SK-N-SH (cell line): ENCODE measurements around the gene ARHGAP45. TPM values are rescaled to one million over a fixed set of nuclear protein-coding genes. Genes with fewer than 3 reads are reported as not detected.
A peak's percentile ranks its signal among the peaks of the same experiment; 100 is the strongest.

Experiments used
- CTCF ChIA-PET: fragments of 300-600, 350-600 bp; formaldehyde crosslinking; extraction: SDS; loops from one replicate; lab custom pipeline; 2021; lab: Yijun Ruan, JAX
- POLR2A ChIA-PET: fragments of 350-600 bp; sonication (Branson Sonifier 250); formaldehyde crosslinking; extraction: SDS; loops from one replicate; lab custom pipeline; 2020; ENCODE audit warnings: antibody characterized with exemption, inconsistent platforms; lab: Yijun Ruan, JAX
- DNase-seq: peaks from one replicate; pipeline ENCODE4 v3.0.0; 2012
- H2AFZ ChIP-seq: fragments of 200-600 bp; sonication (generic); 2 replicates; pipeline ENCODE4 v1.8.1; 2016; ENCODE audit warnings: antibody characterized with exemption, mild to moderate bottlenecking, low read depth
- H3F3A ChIP-seq: fragments of 200-600 bp; sonication (generic); replicated peaks from 2 replicates; pipeline ENCODE3; 2016; ENCODE audit warnings: antibody characterized with exemption, mild to moderate bottlenecking; ENCODE audit not compliant: insufficient read depth
- H3K27ac ChIP-seq, 2 experiments: fragments of 200-500 bp in 1 of 2; fragments of 200-600 bp in 1 of 2; sonication (Bioruptor generic) in 1 of 2; sonication (generic), shearing (Covaris generic) in 1 of 2; 2 replicates each; pipeline versions ENCODE4 v1.5.1 to v1.6.1; 2014 to 2016; ENCODE audit warnings: low read depth in 2 of 2, inconsistent platforms in 1 of 2, low read length in 1 of 2, mild to moderate bottlenecking in 1 of 2, mixed read lengths in 1 of 2
- H3K27me3 ChIP-seq: fragments of 200-600 bp; sonication (generic), shearing (Covaris generic); 2 replicates; pipeline ENCODE4 v1.6.1; 2016; ENCODE audit warnings: mixed run types; ENCODE audit not compliant: insufficient read depth
- H3K36me3 ChIP-seq, 2 experiments: fragments of 200-500 bp in 1 of 2; fragments of 200-600 bp in 1 of 2; sonication (Bioruptor generic) in 1 of 2; sonication (generic) in 1 of 2; replicated peaks in 1 of 2; 2 replicates each; pipeline versions ENCODE3 to v1.5.1; 2014 to 2016; ENCODE audit warnings: low read length in 1 of 2, mild to moderate bottlenecking in 1 of 2; ENCODE audit not compliant: insufficient read depth in 2 of 2, control insufficient read depth in 1 of 2
- H3K4me1 ChIP-seq, 2 experiments: fragments of 200-500 bp in 1 of 2; fragments of 200-600 bp in 1 of 2; sonication (Bioruptor generic) in 1 of 2; sonication (generic), shearing (Covaris generic) in 1 of 2; 2 replicates each; pipeline versions ENCODE4 v1.5.1 to v1.6.1; 2014 to 2016; ENCODE audit warnings: low read depth in 1 of 2, low read length in 1 of 2, mixed run types in 1 of 2; ENCODE audit not compliant: insufficient read depth in 2 of 2, control insufficient read depth in 1 of 2
- H3K4me2 ChIP-seq: fragments of 200-600 bp; sonication (generic), shearing (Covaris generic); 2 replicates; pipeline ENCODE4 v1.6.1; 2017; ENCODE audit warnings: mixed run types
- H3K4me3 ChIP-seq, 2 experiments: fragments of 200-500 bp in 1 of 2; fragments of 200-600 bp in 1 of 2; sonication (Bioruptor generic) in 1 of 2; sonication (generic), shearing (Covaris generic) in 1 of 2; 2 replicates each; pipeline versions ENCODE4 v1.5.1 to v1.8.1; 2014 to 2016; ENCODE audit warnings: low read depth in 2 of 2, inconsistent platforms in 1 of 2, low read length in 1 of 2, mild to moderate bottlenecking in 1 of 2, mixed read lengths in 1 of 2, moderate library complexity in 1 of 2
- H3K79me2 ChIP-seq: fragments of 200-600 bp; sonication (generic); 2 replicates; pipeline ENCODE4 v1.8.1; 2017; ENCODE audit warnings: mild to moderate bottlenecking; ENCODE audit not compliant: insufficient read depth
- H3K9ac ChIP-seq: fragments of 200-600 bp; sonication (generic); 2 replicates; pipeline ENCODE4 v1.6.1; 2017; ENCODE audit warnings: mixed run types
- H3K9me2 ChIP-seq: fragments of 200-600 bp; sonication (generic); 2 replicates; pipeline ENCODE4 v1.6.1; 2017; ENCODE audit warnings: mixed run types
- H3K9me3 ChIP-seq: fragments of 200-600 bp; sonication (generic); 2 replicates; pipeline ENCODE4 v1.6.1; 2017; ENCODE audit warnings: mixed run types, mild to moderate bottlenecking, moderate library complexity
- H4K20me1 ChIP-seq: fragments of 200-600 bp; sonication (generic); 2 replicates; pipeline ENCODE4 v1.6.1; 2017; ENCODE audit warnings: mild to moderate bottlenecking, mixed run types; ENCODE audit not compliant: insufficient read depth
- ELF1 ChIP-seq: IDR thresholded peaks from 2 replicates; pipeline ENCODE4 v1.4.0; 2012
- FOXJ3 ChIP-seq: sonication (generic); formaldehyde crosslinking; IDR thresholded peaks from 2 replicates; pipeline ENCODE4 v1.5.1; 2020; ENCODE audit warnings: mild to moderate bottlenecking, missing genetic modification reagents
- GABPA ChIP-seq: IDR thresholded peaks from 2 replicates; pipeline ENCODE4 v1.4.0; 2012; ENCODE audit warnings: low read depth, mild to moderate bottlenecking
- GATA2 ChIP-seq: sonication (generic); formaldehyde crosslinking; IDR thresholded peaks from 2 replicates; pipeline ENCODE4 v1.5.0; 2020; ENCODE audit warnings: mild to moderate bottlenecking, missing genetic modification reagents
- MXI1 ChIP-seq: IDR thresholded peaks from 2 replicates; pipeline ENCODE4 v1.6.1; 2012; ENCODE audit warnings: mild to moderate bottlenecking, low read depth, low read length, improper control_type of control experiment
- POLR2AphosphoS5 ChIP-seq: IDR thresholded peaks from 2 replicates; pipeline ENCODE4 v1.6.1; 2012; ENCODE audit warnings: low read depth, low read length
- RAD21 ChIP-seq: IDR thresholded peaks from 2 replicates; pipeline ENCODE4 v1.6.1; 2012; ENCODE audit warnings: mild to moderate bottlenecking, low read length
- RCOR1 ChIP-seq: fragments of 150-350 bp; IDR thresholded peaks from 2 replicates; pipeline ENCODE4 v1.6.1; 2017; ENCODE audit warnings: antibody characterized with exemption, low read length
- RFX5 ChIP-seq: IDR thresholded peaks from 2 replicates; pipeline ENCODE4 v1.6.1; 2012; ENCODE audit warnings: mild to moderate bottlenecking, improper control_type of control experiment, low read length
- SMC3 ChIP-seq: IDR thresholded peaks from 2 replicates; pipeline ENCODE4 v1.6.1; 2012; ENCODE audit warnings: low read depth, low read length, improper control_type of control experiment
- TCF12 ChIP-seq: IDR thresholded peaks from 2 replicates; pipeline ENCODE4 v1.4.0; 2012
- TEAD4 ChIP-seq: IDR thresholded peaks from 2 replicates; pipeline ENCODE4 v1.4.0; 2012; ENCODE audit warnings: mild to moderate bottlenecking, borderline replicate concordance; ENCODE audit not compliant: insufficient read depth
- WGBS: methylation state at CpG from one replicate; pipeline ENCODE4 v1.1.6; 2017; ENCODE audit warnings: low lambda C conversion rate; 5-methylcytosine and 5-hydroxymethylcytosine counted together
- polyA plus RNA-seq, 3 experiments: library from polyadenylated mRNA; depleted of rRNA; stranded (reverse); fragments of >200 nt; gene quantifications; 2 replicates each; pipeline ENCODE4 v1.2.3, GENCODE V29; 2012
- TF ChIP-seq, protein P1 (sequence below): IDR thresholded peaks from 2 replicates; pipeline ENCODE4 v1.4.0; 2012; ENCODE audit warnings: low read depth, borderline replicate concordance
- TF ChIP-seq, protein P2 (sequence below): fragments of 200-600 bp; sonication (generic); IDR thresholded peaks from 2 replicates; pipeline ENCODE4 v1.6.1; 2017; ENCODE audit warnings: antibody characterized with exemption, mild to moderate bottlenecking, moderate library complexity
- TF ChIP-seq, protein P3 (sequence below): IDR thresholded peaks from 2 replicates; pipeline ENCODE4 v1.4.0; 2012; ENCODE audit warnings: low read depth
- TF ChIP-seq, protein P4 (sequence below): IDR thresholded peaks from 2 replicates; pipeline ENCODE4; 2012
- TF ChIP-seq, protein P5 (sequence below): IDR thresholded peaks from 2 replicates; pipeline ENCODE4 v1.4.0; 2012; ENCODE audit warnings: low read depth, borderline replicate concordance

The ARHGAP45 gene
- polyA plus RNA-seq, 1 of the 3 experiments (the other 2 are of a cell fraction), result 4.2 TPM

DNA sequence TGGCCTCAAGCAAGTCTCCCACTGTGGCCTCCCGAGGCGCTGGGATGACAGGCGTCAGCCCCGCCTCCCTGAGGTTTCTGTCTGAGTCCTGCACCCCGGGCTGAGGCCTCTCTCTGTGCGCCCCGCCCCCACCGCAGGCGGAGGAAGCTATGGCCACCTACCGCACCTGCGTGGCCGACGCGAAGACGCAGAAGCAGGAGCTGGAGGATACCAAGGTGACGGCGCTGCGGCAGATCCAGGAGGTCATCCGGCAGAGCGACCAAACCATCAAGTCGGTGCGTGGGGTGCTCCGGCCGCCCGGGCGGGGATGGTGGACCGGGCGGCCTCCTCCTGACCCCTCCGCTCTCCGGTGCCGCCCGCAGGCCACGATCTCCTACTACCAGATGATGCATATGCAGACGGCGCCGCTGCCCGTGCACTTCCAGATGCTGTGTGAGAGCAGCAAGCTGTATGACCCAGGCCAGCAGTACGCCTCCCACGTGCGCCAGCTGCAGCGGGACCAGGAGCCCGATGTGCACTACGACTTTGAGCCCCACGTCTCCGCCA is 12.7 kb downstream of the ARHGAP45 start (continued):
- TF ChIP-seq, protein P1, sequence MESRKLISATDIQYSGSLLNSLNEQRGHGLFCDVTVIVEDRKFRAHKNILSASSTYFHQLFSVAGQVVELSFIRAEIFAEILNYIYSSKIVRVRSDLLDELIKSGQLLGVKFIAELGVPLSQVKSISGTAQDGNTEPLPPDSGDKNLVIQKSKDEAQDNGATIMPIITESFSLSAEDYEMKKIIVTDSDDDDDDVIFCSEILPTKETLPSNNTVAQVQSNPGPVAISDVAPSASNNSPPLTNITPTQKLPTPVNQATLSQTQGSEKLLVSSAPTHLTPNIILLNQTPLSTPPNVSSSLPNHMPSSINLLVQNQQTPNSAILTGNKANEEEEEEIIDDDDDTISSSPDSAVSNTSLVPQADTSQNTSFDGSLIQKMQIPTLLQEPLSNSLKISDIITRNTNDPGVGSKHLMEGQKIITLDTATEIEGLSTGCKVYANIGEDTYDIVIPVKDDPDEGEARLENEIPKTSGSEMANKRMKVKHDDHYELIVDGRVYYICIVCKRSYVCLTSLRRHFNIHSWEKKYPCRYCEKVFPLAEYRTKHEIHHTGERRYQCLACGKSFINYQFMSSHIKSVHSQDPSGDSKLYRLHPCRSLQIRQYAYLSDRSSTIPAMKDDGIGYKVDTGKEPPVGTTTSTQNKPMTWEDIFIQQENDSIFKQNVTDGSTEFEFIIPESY, result no peak
- TF ChIP-seq MXI1, result peak; percentile 92
- TF ChIP-seq RFX5, result no peak
- TF ChIP-seq, protein P2, sequence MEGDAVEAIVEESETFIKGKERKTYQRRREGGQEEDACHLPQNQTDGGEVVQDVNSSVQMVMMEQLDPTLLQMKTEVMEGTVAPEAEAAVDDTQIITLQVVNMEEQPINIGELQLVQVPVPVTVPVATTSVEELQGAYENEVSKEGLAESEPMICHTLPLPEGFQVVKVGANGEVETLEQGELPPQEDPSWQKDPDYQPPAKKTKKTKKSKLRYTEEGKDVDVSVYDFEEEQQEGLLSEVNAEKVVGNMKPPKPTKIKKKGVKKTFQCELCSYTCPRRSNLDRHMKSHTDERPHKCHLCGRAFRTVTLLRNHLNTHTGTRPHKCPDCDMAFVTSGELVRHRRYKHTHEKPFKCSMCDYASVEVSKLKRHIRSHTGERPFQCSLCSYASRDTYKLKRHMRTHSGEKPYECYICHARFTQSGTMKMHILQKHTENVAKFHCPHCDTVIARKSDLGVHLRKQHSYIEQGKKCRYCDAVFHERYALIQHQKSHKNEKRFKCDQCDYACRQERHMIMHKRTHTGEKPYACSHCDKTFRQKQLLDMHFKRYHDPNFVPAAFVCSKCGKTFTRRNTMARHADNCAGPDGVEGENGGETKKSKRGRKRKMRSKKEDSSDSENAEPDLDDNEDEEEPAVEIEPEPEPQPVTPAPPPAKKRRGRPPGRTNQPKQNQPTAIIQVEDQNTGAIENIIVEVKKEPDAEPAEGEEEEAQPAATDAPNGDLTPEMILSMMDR, result no peak
- TF ChIP-seq GATA2 (CRISPR knock-in tag), result no peak
- TF ChIP-seq, all 33 proteins: peak for 4

DNA sequence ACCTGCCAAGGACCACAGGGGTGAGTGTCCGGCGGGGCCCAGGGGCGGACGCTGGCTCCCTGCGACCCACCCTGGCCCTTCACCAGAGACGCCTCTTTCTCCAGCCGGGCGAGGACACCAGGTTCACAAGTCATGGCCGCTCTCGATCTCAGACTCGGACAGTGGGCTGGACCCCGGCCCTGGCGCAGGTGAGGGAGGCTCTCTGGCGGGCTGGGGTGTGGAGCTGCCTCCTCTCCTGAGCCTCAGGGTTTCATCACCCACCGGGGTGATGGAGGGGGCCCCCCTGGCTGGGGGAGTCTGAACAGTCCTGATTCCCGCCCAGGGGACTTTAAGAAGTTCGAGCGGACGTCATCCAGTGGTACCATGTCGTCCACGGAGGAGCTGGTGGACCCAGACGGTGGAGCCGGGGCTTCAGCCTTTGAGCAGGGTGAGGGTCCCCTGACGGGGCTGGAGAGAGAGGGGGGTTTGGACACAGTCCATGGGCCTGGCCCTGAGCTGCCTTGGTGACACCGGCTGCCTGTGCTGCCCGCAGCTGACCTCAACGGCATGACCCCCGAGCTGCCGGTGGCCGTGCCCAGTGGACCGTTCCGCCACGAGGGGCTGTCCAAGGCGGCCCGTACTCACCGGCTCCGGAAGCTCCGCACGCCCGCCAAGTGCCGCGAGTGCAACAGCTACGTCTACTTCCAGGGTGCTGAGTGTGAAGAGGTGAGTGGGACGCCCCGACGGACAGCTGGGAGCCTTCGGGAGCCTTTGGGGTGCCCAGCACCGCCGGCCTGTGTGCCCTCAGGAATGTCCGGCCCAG is 13.6 kb downstream of the ARHGAP45 start:
- no peaks in the 10 kb centered on the region for H3K79me2 ChIP-seq
- H3K9me2 ChIP-seq, result no peaks in the 10 kb centered on the region
- H3K9ac ChIP-seq, result no peak overlapping the region
- H3K4me2 ChIP-seq, result no peak overlapping the region
- TF ChIP-seq POLR2AphosphoS5, result no peak
- no peak for TF ChIP-seq FOXJ3 (CRISPR knock-in tag)
- no peak for TF ChIP-seq GABPA
- TF ChIP-seq, protein P3, sequence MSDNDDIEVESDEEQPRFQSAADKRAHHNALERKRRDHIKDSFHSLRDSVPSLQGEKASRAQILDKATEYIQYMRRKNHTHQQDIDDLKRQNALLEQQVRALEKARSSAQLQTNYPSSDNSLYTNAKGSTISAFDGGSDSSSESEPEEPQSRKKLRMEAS, result no peak
- TF ChIP-seq, protein P4, sequence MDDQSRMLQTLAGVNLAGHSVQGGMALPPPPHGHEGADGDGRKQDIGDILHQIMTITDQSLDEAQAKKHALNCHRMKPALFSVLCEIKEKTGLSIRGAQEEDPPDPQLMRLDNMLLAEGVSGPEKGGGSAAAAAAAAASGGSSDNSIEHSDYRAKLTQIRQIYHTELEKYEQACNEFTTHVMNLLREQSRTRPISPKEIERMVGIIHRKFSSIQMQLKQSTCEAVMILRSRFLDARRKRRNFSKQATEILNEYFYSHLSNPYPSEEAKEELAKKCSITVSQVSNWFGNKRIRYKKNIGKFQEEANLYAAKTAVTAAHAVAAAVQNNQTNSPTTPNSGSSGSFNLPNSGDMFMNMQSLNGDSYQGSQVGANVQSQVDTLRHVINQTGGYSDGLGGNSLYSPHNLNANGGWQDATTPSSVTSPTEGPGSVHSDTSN, result no peak
- TF ChIP-seq ELF1, result no peak
- TF ChIP-seq TCF12, result no peak
- TF ChIP-seq, protein P5, sequence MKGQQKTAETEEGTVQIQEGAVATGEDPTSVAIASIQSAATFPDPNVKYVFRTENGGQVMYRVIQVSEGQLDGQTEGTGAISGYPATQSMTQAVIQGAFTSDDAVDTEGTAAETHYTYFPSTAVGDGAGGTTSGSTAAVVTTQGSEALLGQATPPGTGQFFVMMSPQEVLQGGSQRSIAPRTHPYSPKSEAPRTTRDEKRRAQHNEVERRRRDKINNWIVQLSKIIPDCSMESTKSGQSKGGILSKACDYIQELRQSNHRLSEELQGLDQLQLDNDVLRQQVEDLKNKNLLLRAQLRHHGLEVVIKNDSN, result no peak
- no peak for TF ChIP-seq RAD21
- no peak for TF ChIP-seq RCOR1
- TF ChIP-seq RFX5, result no peak
- no peak for TF ChIP-seq SMC3
- no peak for TF ChIP-seq TEAD4
- TF ChIP-seq, all 33 proteins: peak for 0
- Histone ChIP-seq H3K9me3 (no peaks in the 10 kb centered on the region), H2AFZ (no peak overlapping the region), H3K27ac (peak overlapping the region in 1 of 2 experiments; percentile 54; a peak in 1 of 4 replicates), H3K27me3 (no peaks in the 10 kb centered on the region), H3K4me3 (no peak overlapping the region), H3F3A (peaks cover 9% of the 10 kb centered on the region), H3K36me3 (no peaks in the 10 kb centered on the region), H4K20me1 (no peaks in the 10 kb centered on the region), H3K4me1 (peaks cover 0 to 22% of the 10 kb centered on the region in 2 experiments; a peak in 2 of 4 replicates)
- POLR2A ChIA-PET, result interaction anchor here (0.6 to 2.4 kb wide), 2 partner anchors 172 to 189 kb away, joined by 3 to 9 read pairs; partner anchors contain the start of gene CIRBP
- WGBS, result 82% methylated on average over 26 of the region's 50 CpGs
- DNase-seq, result no peak
- CTCF ChIA-PET, result interaction anchor here (0.6 to 3.2 kb wide), 16 partner anchors 8 to 217 kb away, joined by 3 to 24 read pairs (median 4); partner anchors contain the start of genes ABCA7, ARHGAP45, CNN2 and RNU6-2
